Pancreas (tissue), 10 donors: ENCODE measurements around the gene HIBADH. TPM values are rescaled to one million over a fixed set of nuclear protein-coding genes. Genes with fewer than 3 reads are reported as not detected.

ENCODE experiments used
- ATAC-seq, 4 donors: fragments of 200-7000 bp; cut with Tn5 transposase; one replicate each; pipeline versions ENCODE4 v1.8.0 to v1.9.1; 2020; ENCODE audit warnings: mild to moderate bottlenecking in 4 of 4, moderate library complexity in 4 of 4
- DNase-seq, 6 donors: peaks; one replicate each; pipeline ENCODE4 v3.0.0-alpha.2; 2020
- FAIRE-seq: peaks from 2 replicates; lab custom pipeline; 2012; peaks lifted over from hg19 to GRCh38; lab: Jason Lieb, UNC
- H3K27ac ChIP-seq, 4 donors: fragments of 200-600 bp; sonication (generic); 1 replicate in 3 of 4; 2 replicates in 1 of 4; pipeline versions ENCODE4 v1.5.0 to v1.8.0; 2020
- H3K27me3 ChIP-seq, 4 donors: fragments of 200-600 bp; one replicate each; pipeline ENCODE4 v1.8.0; 2021
- H3K36me3 ChIP-seq, 3 donors: fragments of 200-600 bp; sonication (generic) in 1 of 3; one replicate each; pipeline versions ENCODE4 v1.5.0 to v1.8.0; 2020 to 2021
- H3K4me1 ChIP-seq, 3 donors: fragments of 200-600 bp; one replicate each; pipeline ENCODE4 v1.8.0; 2021
- H3K4me3 ChIP-seq, 4 donors: fragments of 200-600 bp; sonication (generic) in 2 of 4; one replicate each; pipeline versions ENCODE4 v1.5.0 to v1.8.0; 2020 to 2021
- H3K9me3 ChIP-seq, 4 donors: fragments of 200-600 bp; one replicate each; pipeline ENCODE4 v1.8.0; 2021
- CTCF ChIP-seq, 4 donors: fragments of 200-600 bp; sonication (generic) in 3 of 4; IDR thresholded peaks; one replicate each; pipeline versions ENCODE4 v1.5.0 to v1.8.0; 2021; ENCODE audit warnings: antibody characterized with exemption in 4 of 4
- WGBS, 2 donors: extraction: QIAGEN DNeasy Blood & Tissue Kit; methylation state at CpG; one replicate each; pipeline ENCODE4 v1.1.7; 2013; 5-methylcytosine and 5-hydroxymethylcytosine counted together
- intact Hi-C, 3 donors: fragments of 100-400 bp; cut with DNase I; formaldehyde crosslinking; loops; one replicate each; pipeline versions ENCODE4 v1.11.1 to v1.14.2; 2022
- polyA plus RNA-seq, 2 donors: library from polyadenylated mRNA; stranded (reverse); fragments of 200-250 nt; gene quantifications; one replicate each; pipeline ENCODE4 v1.2.3, GENCODE V29; 2013
- total RNA-seq, 6 donors: library from RNA; stranded (reverse); fragmentation: NEBNext Ultra II Directional in 4 of 6; extraction: Animal tissue kit (Norgen Biotek cat#: 25700) in 4 of 6; gene quantifications; one replicate each; pipeline versions ENCODE4 v1.2.1 to v1.2.4, GENCODE V29; 2021 to 2023
- donor health status: healthy with polysubstance abuse.
- donor health status: DM: no; HTN: no; CAD: no; lungs with moderate emphysema.
- donor health status: DM: no; HTN: no; CAD: no.
- donor health status: control.
- donor health status: control.
- donor health status: Bipolar disorder and iron deficiency.
- donor health status: DM: yes; HTN: yes; CAD: no.
- donor health status: DM: no; HTN: no; CAD: no.
- donor health status: DM: no; HTN: no; CAD: no.
- donor health status: DM: yes; HTN: yes; CAD: no.

Gene HIBADH
- total and polyA plus RNA-seq, 8 donors, result 10.2 to 23.3 (median 14.2) TPM

- no peaks in the 10 kb centered on the region for H3K4me1 ChIP-seq
- intact Hi-C loops, result no loop called here
- no peaks in the 10 kb centered on the region for H3K27me3 ChIP-seq
- no peak overlapping the region for H3K4me3 ChIP-seq
- H3K9me3 ChIP-seq, result no peaks in the 10 kb centered on the region
- no peak overlapping the region for H3K27ac ChIP-seq
- no peak for DNase-seq
- FAIRE-seq, result no peak
- ATAC-seq, result no peak
- WGBS, 2 donors, result 93 to 95% methylated on average over 2 of the region's 2 CpGs
- TF ChIP-seq CTCF (IDR thresholded peaks at IDR 0.05), result no peak
- no peaks in the 10 kb centered on the region for H3K36me3 ChIP-seq
These were observed 46.5 kb downstream of the HIBADH start for GRCh38 chr7:27616186-27616491.

GRCh38 chr7:27615420-27616185, 47.1 kb downstream of the HIBADH start:
- FAIRE-seq, result no peak
- no peak overlapping the region for H3K4me3 ChIP-seq
- H3K27me3 ChIP-seq, result no peaks in the 10 kb centered on the region
- no peaks in the 10 kb centered on the region for H3K4me1 ChIP-seq
- no peaks in the 10 kb centered on the region for H3K9me3 ChIP-seq
- no peaks in the 10 kb centered on the region for H3K36me3 ChIP-seq
- intact Hi-C loops, result no loop called here
- WGBS, 2 donors, result 91 to 93% methylated on average over 7 of the region's 7 CpGs
- no peak for ATAC-seq
- no peak for TF ChIP-seq CTCF (IDR thresholded peaks at IDR 0.05)
- DNase-seq, result no peak
- H3K27ac ChIP-seq, result no peak overlapping the region

GRCh38 chr7:27614095-27614494, 48.6 kb downstream of the HIBADH start:
- no peak for DNase-seq
- H3K4me3 ChIP-seq, result no peak overlapping the region
- intact Hi-C loops, result no loop called here
- no peaks in the 10 kb centered on the region for H3K36me3 ChIP-seq
- ATAC-seq, result no peak
- TF ChIP-seq CTCF (IDR thresholded peaks at IDR 0.05), result no peak
- no peaks in the 10 kb centered on the region for H3K4me1 ChIP-seq
- FAIRE-seq, result no peak
- H3K9me3 ChIP-seq, result no peaks in the 10 kb centered on the region
- H3K27me3 ChIP-seq, result no peaks in the 10 kb centered on the region
- no peak overlapping the region for H3K27ac ChIP-seq
- WGBS, 2 donors, result 88 to 89% methylated on average over 2 of the region's 2 CpGs

DNA sequence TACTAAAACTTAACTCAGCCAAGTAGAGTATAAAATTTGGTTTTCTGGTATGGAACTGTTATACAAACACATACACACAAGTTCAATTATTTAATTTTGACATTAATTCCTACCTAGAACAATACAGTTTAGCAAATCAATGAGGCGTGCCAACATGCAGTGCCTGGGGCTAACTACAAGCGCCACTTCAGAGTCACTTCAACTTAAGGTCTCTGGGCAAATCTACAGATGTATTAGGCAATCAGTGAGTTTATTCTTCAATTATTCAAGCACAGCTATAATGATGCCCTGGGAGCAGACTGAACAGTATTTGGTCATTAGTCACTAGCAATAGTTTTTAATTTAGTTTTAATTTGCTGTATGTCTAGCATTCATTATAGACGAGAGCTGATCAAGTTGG, 51.6 kb downstream of the HIBADH start:
- no peak for TF ChIP-seq CTCF (IDR thresholded peaks at IDR 0.05)
- no peak for DNase-seq
- H3K27me3 ChIP-seq, result no peaks in the 10 kb centered on the region
- no peak overlapping the region for H3K4me3 ChIP-seq
- H3K9me3 ChIP-seq, result no peaks in the 10 kb centered on the region
- 92% methylated on average over 3 of the region's 3 CpGs for WGBS, 2 donors
- intact Hi-C loops, result no loop called here
- FAIRE-seq, result no peak
- no peaks in the 10 kb centered on the region for H3K36me3 ChIP-seq
- ATAC-seq, result no peak
- peaks cover 0 to 6% (median 0%) of the 10 kb centered on the region in 3 donors for H3K4me1 ChIP-seq
- H3K27ac ChIP-seq, result no peak overlapping the region

DNA sequence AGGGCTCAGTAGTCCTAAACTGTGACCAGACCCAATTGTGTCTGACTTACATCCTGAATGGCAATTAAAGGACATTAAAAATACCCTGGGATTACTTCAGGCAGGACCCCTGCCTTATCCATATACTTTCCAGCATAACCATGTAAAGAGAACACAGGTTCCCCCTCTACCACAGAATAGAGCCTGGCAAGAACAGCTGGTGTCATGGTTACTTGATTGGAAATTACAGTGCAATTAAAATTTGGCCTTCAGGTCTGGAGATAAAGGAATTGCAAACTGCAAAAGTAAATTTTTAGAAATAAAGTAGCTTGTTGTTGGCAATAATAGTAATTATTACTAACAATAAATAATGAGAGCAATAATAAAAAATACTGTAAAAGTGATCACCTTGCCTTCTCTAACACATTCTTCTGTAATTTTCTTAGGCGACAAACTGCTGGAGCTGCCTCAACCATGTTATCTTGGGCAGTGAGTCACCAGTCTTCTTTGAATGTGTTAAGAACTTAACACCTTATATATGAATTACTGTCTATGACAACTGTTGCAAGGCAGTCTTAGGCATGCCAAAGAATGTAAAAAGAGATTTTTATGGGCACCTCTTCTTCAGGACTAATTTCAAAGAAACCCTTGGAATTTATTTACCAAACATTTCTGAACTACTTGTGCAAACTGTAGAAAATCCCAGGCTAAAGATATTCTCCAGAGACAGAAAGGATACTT, 53.7 kb downstream of the HIBADH start:
- no peak for DNase-seq
- WGBS, 2 donors, result 50 to 63% methylated on average over 1 of the region's 1 CpG
- H3K9me3 ChIP-seq, result no peaks in the 10 kb centered on the region
- no peak overlapping the region for H3K4me3 ChIP-seq
- TF ChIP-seq CTCF (IDR thresholded peaks at IDR 0.05), result no peak
- H3K36me3 ChIP-seq, result no peaks in the 10 kb centered on the region
- intact Hi-C loops, result no loop called here
- H3K4me1 ChIP-seq, result peaks cover 0 to 8% (median 0%) of the 10 kb centered on the region in 3 donors
- H3K27ac ChIP-seq, result no peak overlapping the region
- FAIRE-seq, result no peak
- no peaks in the 10 kb centered on the region for H3K27me3 ChIP-seq
- peak in 2 of 4 donors; percentile 30 to 31 for ATAC-seq
